Liver (tissue), 3 donors: Measurements from ENCODE around the gene IKZF1.

Experiments used
- EGR1 ChIP-seq, 2 donors: IDR thresholded peaks; 2 replicates each; pipeline ENCODE4 v1.6.1; 2016 to 2018; ENCODE audit warnings: antibody characterized with exemption in 2 of 2, low read depth in 2 of 2
- GABPA ChIP-seq, 2 donors: IDR thresholded peaks in 1 of 2; conservative IDR thresholded peaks in 1 of 2; 2 replicates each; pipeline ENCODE4 v1.6.1; 2016; ENCODE audit warnings: antibody characterized with exemption in 2 of 2, mild to moderate bottlenecking in 1 of 2, moderate library complexity in 1 of 2
- RAD21 ChIP-seq, 2 donors: IDR thresholded peaks; 2 replicates each; pipeline ENCODE4 v1.6.1; 2016; ENCODE audit warnings: antibody characterized with exemption in 2 of 2, mild to moderate bottlenecking in 2 of 2
- TAF1 ChIP-seq: conservative IDR thresholded peaks from 2 replicates; pipeline ENCODE4 v1.6.1; 2016; ENCODE audit warnings: antibody characterized with exemption, mild to moderate bottlenecking
- YY1 ChIP-seq: IDR thresholded peaks from 2 replicates; pipeline ENCODE4 v1.6.1; 2016; ENCODE audit warnings: antibody characterized with exemption, mild to moderate bottlenecking
- TF ChIP-seq, protein P1 (sequence below): fragments of 150-350 bp; IDR thresholded peaks from 2 replicates; pipeline ENCODE4 v1.5.1; 2017; ENCODE audit warnings: improper control_type of control experiment, low read depth, low read length; ENCODE audit not compliant: missing input control
- TF ChIP-seq, protein P2 (sequence below): IDR thresholded peaks from 2 replicates; pipeline ENCODE4 v1.6.1; 2016; ENCODE audit warnings: antibody characterized with exemption
- donor health status: healthy.
- donor health status: healthy.

DNA sequence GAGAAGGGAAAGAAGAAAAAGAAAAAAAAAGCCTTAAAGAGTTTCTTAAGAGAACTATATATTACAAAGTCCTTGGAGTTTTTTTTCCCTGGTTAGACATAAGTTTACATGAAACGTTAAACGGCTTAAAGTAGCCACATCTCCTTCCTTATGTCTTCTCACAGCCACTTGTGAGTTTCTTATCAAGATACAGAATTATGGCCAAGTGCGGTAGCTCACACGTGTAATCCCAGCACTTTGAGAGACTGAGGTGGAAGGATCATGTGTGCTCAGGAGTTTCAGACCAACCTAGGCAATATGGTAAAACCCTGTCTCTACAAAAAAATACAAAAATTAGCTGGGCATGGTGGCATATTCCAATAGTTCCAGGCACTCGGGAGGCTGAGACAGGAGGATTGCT lies 54.3 kb downstream of the IKZF1 start:
- TF ChIP-seq, protein P1, sequence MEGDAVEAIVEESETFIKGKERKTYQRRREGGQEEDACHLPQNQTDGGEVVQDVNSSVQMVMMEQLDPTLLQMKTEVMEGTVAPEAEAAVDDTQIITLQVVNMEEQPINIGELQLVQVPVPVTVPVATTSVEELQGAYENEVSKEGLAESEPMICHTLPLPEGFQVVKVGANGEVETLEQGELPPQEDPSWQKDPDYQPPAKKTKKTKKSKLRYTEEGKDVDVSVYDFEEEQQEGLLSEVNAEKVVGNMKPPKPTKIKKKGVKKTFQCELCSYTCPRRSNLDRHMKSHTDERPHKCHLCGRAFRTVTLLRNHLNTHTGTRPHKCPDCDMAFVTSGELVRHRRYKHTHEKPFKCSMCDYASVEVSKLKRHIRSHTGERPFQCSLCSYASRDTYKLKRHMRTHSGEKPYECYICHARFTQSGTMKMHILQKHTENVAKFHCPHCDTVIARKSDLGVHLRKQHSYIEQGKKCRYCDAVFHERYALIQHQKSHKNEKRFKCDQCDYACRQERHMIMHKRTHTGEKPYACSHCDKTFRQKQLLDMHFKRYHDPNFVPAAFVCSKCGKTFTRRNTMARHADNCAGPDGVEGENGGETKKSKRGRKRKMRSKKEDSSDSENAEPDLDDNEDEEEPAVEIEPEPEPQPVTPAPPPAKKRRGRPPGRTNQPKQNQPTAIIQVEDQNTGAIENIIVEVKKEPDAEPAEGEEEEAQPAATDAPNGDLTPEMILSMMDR = no peak
- TF ChIP-seq, protein P2, sequence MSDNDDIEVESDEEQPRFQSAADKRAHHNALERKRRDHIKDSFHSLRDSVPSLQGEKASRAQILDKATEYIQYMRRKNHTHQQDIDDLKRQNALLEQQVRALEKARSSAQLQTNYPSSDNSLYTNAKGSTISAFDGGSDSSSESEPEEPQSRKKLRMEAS = no peak
- TF ChIP-seq TAF1 = no peak
- TF ChIP-seq GABPA (IDR thresholded peaks at IDR 0.05 in 1 of 2, conservative IDR thresholded peaks at IDR 0.05 in 1 of 2) = no peak
- no peak for TF ChIP-seq YY1
- TF ChIP-seq RAD21 (IDR thresholded peaks at IDR 0.05) = no peak
- no peak for TF ChIP-seq EGR1 (IDR thresholded peaks at IDR 0.05; ENCODE audit: low read depth in 2 of 2)
